ENCODE measurements around the gene ITPRID2.

The ITPRID2 gene

DNA sequence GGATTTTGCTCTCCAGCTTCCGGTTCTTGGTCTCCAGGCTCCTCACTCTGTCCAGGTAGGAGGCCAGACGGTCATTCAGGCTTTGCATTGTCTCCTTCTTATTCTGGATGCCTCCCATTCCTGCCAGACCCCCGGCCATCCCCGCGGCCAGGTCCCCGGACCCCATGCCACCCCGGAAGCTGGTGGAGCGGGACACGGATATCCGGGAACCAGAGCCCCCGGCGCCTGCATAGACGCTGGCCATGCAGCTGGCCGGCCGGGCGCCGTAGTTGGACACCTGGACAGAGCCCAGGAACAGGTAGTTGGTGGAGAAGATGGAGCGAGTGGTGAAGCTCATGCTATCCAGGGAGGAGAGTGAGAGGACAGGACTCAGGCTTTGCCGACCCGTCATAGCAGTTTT is 70.6 kb downstream of the ITPRID2 start:
- no peak for DNase-seq

DNA sequence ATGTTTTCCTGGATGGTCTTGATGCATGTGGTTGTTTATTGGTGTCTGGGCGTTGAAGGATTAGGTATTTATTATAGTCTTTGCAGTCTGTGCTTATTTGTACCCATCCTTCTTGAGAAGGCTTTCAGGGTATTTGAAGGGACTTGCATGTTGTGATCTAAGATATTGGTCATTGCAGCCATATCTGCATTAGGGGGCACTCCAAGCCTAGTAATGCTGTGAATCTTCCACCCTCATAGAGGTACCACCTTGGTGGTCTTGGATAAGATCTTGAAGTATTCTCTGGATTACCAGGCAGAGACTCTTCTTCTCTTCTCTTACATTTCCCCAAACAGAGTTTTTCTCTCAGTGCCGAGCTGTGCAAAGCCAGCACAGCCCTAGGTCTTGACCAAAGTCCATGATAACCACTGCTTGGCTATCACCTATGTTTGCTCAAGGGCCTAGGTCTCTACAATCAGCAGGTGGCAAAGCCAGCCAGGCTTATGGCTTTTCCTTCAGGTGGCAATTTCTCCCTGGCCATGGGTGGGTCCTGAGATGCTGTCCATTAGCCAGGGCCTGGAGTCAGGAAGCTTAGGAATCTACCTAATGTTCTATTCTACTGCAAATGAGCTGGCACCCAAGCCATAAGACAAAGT is 78.7 kb downstream of the ITPRID2 start:
- DNase-seq: no peak

DNA sequence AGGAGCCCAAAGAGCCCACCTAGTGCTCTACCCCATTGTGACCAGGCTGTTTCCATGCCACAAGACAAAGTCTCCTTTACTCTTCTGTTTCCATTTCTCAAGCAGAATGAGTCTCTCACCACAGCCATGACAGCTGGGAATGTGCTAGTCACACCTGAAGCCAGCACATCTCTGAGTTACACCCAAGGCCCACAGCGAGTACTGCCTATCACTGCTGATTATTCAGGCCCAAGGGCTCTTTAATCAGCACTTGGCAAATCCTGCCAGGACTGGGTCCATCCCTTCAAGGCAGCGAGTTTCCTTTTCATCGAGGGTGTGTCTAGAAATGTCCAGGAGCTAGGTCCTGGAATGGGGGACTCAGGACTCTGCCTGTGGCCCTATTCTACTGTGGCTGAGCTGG is 79.5 kb downstream of the ITPRID2 start:
- DNase-seq: no peak

DNA sequence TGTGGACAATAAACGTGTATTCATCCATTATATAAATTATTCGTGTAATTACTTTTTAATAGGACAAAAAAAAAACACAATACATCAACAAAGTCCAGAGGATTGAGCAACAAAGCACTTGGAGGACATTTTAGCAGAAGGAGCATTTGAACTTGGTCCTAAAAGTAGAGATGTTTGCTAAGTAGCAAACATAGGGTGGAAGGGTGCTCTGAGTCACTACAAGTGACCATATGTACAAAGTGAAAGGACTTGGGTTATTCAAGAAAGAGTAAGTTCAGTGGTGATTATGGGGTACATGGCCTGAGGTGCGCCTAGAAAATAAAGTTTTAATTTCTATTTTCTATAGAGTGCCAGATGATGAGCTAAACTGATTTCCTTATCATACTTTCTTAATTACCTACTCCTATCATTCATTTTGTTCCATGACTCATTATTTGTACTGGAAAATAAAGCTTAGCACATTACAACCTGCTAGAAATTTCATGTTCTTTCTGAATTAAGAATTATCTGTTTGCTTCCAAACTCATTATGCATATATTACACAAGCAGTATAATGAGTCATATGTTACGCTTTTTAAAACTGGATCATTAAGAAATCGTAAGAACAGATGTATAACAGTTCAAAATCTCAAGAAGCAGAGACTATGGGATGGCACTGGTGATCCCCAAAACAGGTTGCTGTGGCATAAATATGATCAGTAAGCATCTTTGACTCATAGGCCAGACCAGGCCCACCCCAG is 81.1 kb downstream of the ITPRID2 start:
- DNase-seq: no peak

DNA sequence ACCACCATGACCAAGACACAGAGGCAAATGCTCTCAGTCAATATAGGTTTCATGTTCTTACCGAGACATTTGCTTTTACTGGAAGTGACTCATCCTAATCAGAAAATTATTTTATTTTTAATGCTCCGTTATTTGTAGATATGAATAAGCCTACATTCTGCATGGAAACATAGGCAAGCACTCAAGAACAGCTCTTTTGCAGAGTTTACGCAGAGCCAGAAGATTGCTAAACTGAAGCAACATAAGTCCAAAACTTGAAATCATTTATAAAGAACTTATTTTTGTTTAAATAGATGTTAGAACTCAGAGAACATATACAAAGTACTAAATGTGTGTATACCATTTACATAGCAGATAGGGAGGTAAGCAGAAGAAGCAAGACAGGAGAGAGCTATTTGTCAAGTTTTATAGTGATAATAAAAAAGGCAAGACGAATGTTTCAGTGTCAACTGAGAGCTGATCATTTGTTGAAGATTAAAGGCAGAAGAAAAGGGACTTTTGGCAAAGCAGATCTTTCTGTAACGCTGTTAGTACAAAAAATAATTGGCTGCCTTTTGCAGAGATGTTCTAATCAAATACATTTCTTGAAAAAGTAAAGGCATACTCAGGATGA is 81.7 kb downstream of the ITPRID2 start:
- no peak for DNase-seq

DNA sequence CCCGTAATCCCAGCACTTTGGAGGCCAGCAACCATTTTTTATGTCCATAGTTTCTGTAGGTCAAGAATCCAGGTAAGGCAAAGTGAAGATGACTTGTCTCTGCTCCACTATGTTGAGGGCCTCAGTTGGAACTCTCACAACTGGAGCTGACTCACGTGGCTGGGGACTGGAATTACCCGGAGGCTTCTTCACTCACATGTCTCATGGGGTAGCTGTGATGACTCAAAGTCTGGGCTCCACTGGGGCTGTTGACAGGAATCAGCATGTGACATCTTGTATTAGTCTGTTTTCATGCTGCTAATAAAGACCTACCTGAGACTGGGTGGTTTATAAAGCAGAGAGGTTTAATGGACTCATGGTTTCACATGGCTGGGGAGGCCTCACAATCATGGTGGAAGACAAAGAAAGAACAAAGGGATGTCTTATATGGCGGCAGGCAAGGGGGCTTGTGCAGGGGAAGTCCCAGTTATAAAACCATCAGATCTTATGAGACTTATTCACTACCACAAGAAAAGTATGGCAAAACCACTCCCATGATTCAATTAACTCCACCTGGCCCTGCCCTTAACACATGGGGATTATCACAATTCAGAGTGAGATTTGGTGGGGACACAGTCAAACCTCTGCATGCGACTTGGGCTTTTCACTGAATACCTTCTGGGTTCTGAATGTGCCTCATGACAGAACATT is 86.3 kb downstream of the ITPRID2 start:
- DNase-seq: no peak

DNA sequence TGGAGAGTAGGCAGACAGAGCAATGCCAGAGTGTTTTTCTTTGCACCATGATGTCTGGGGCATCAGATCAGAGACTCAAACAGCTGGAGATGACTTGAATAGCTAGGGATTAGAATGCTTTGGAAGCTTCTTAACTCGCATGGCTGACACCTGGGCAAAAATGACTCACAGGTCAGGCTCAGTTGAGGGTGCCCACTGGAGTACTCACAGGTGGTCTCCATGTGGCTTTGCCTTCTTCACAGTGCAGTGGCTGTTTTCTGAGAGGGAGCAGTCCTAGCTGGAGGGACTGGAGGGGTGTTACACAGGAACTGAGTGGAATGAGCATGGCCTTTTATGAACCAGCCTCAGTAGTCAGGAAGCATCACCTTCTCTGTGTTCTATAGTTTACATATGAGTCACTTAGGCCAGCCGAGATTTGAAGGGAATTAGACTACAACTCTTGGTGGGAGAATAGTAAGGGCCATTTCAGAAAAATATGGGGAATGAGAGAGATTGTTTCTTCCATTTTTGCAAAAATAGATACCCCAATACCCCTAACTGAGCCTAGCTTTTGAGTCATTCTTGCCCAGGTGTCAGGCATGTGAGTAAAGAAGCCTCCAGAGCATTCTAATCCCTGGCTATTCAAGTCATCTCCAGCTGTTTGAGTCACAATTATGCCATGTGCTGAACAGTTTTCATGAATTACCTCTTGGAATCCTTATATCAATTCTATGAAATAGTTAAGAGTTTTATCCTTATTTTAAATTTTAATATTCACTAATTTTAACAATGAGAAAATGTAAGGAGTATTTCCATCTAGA is 87.0 kb downstream of the ITPRID2 start:
- DNase-seq: no peak

Data from NCI-H524 treated with DMSO at 0.1 percent for 48 hours (cell line).